Umbilical cord (tissue), 2 donors: ENCODE measurements around the gene NACA2. TPM values are rescaled to one million over a fixed set of nuclear protein-coding genes. Genes with fewer than 3 reads are reported as not detected.
"Not testable (repeated sequence)": the region's sequence is repeated elsewhere in the genome, so short reads cannot be mapped to it uniquely, and the experiment has no call there.

Source experiments
- DNase-seq: peaks from one replicate; pipeline ENCODE4 v3.0.0-alpha.2; 2015; ENCODE audit warnings: low spot score
- total RNA-seq: library from RNA; depleted of rRNA; stranded (reverse); fragments of >200 nt; gene quantifications from one replicate; pipeline ENCODE4 v1.2.3, GENCODE V29; 2014; ENCODE audit warnings: low replicate concordance; ENCODE audit not compliant: insufficient read depth

NACA2 gene
- not detected for total RNA-seq

GRCh38 chr17:61591018-61591417, at the start of gene NACA2:
Gene NACA2 (minus strand): TSS chr17:61591219. CDS start chr17:61591180, 39 bp downstream.
- DNase-seq = no peak

DNA sequence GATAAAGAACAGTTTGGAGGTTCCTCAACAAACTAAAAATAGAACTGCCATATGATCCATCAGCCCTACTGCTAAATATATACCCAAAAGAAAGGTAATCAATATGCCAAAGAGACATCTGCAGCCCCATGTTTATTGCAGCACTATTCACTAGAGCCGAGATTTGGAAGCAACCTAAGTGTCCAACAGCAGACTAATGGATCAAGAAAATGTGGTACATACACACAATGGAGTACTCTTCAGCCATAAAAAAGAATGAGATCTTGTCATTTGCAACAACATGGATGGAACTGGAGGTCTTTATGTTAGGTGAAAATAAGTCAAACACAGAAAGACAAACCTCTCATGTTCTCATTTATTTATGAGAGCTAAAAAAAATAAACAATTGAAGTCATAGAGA, 48.8 kb upstream of the NACA2 start:
- DNase-seq = no peak

DNA sequence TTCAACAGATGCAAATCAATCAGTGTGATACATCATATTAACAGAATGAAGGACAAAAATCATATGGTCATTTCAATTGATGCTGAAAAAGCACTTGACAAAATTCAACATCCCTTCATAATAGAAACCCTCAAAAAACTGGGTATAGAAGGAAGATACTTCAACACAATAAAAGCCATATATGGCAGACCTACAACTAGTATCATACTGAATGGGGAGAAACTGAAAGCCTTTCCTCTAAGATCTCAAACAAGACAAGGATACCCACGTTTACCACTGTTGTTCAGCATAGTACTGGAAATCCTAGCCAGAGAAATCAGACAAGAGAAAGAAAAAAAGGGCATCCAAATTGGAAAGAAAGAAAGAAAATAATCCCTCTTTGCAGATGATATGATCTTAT, 47.1 kb upstream of the NACA2 start:
- DNase-seq = no peak

GRCh38 chr17:61635913-61636432, 45.0 kb upstream of the NACA2 start:
- peak; percentile 28 for DNase-seq

DNA sequence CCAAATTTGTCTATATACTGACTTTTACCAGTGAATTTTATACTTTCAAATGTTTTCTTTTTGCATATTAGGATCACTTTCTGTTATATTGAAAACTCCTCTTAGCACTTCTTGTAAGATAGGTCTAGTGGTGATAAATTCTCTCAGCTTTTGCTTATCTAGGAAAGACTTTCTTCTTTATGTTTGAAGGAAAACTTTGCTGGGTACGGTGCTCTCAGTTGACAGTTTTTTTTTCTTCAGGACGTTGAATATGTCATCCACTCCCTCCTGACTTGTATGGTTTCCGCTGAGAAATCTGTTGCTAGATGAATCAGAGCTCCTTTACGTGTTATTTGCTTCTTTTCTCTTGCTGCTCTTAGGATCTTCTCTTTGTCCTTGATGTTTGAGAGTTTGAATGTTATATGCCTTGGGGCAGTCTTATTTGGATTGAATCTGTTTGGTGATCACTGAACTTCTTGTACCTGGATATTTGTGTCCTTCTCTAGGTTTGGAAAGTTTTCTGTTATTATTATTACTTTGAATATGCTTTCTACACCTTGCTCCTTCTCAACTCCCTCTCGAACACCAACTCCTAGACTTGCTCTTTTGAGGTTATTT, 44.0 kb upstream of the NACA2 start:
- DNase-seq = no peak

- no peak for DNase-seq
These were observed 43.1 kb upstream of the NACA2 start for GRCh38 chr17:61634011-61634539.

DNA sequence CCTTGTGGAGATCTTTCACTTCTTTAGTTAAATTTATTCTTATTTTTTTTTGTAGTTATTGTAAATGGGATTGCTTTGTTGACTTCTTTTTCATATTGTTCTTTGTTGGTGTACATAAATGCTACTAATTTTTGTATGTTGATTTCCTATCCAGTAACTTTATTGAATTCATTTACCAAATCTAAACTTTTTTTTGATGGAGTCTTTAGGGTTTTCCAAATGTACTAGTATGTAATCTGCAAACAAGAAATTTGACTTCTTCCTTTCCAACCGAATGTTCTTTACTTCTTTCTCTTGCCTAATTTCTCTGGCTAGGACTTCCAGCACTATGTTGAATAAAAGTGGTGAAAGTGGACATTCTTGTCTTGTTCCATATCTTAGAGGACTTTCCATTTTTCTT, 41.8 kb upstream of the NACA2 start:
- DNase-seq = no peak

GRCh38 chr17:61631800-61632199, 40.8 kb upstream of the NACA2 start:
- no peak for DNase-seq

GRCh38 chr17:61628158-61628557, 37.1 kb upstream of the NACA2 start:
- DNase-seq = not testable (repeated sequence)

DNA sequence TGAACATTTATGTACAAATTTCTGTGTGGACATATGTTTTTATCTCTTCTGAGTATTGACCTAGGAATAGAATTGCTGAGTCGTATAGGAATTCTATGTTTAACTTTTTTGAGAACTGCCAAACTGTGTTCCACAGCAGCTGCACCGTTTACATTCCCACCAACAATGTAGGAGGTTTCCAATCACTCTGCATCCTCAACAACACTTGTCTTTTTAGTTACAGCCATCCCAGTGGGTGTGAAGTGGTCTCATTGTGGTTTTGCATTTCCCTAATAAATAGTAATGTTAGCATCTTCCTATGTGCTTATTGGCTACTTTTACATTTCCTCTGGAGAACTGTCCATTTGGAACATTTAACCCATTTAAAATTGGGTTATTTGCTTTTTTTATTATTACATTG, 36.6 kb upstream of the NACA2 start:
- DNase-seq = no peak

GRCh38 chr17:61627125-61627524, 36.1 kb upstream of the NACA2 start:
- no peak for DNase-seq

DNA sequence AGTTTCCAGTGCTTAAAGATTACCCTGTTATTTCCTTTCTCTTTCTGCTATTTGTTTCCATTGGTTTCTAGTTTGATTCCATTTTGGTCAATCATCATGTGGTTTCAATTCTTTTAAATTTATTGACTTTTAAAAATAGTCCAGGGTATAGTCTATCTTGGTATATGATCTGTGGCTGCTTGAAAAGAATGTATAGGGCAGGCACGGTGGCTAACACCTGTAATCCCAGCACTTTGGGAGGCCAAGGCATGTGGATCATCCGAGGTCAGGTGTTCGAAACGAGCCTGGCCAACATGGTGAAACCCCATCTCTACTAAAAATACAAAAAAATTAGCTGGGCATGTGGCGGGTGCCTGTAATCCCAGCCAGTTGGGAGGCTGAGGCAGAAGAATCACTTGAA, 34.5 kb upstream of the NACA2 start:
- no peak for DNase-seq

GRCh38 chr17:61624951-61625350, 33.9 kb upstream of the NACA2 start:
- DNase-seq = no peak

GRCh38 chr17:61621317-61621716, 30.3 kb upstream of the NACA2 start:
- DNase-seq = no peak

GRCh38 chr17:61619953-61620352, 28.9 kb upstream of the NACA2 start:
- no peak for DNase-seq

- DNase-seq = no peak
These were observed 28.5 kb upstream of the NACA2 start for GRCh38 chr17:61619493-61619892.

DNA sequence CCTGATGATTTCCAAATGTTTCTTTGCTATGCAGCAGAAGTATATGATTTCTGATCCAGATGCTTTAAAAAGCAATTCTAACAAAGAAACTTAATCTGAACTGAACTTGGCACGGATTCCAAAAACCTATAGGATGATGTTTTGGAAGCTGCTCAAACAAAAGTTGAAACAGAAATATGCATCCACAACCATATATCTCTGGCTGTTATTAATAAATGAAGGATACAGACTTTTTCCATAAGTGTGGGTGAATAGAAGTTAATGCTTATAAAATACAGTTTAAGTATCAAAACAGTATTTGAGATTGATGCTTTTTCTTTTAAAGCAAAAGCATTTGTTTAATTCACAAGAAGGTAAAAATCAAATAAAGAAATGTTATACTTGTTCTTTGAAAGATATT, 27.9 kb upstream of the NACA2 start:
- no peak for DNase-seq

- peak; percentile 75 for DNase-seq
These were observed 26.3 kb upstream of the NACA2 start for GRCh38 chr17:61617330-61617729.

DNA sequence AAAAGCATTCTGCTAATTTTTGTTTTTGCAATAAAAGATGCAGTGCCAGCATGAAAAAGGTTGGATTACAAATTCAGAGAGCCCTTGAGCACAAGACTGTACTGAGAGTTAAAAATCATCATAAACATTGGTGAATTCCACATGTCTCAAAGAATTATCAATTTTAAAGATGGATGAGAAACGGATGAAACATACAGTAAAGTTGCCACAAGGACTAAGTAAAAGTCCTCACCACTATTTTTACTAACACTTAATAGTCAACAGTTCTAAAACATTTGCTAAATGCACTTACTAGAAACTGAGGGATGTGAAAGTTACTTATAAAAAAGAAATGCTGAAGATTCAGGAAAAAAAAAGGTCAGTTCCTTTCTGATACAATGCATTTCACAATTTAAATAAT, 25.8 kb upstream of the NACA2 start:
- no peak for DNase-seq

- no peak for DNase-seq
These were observed 23.2 kb upstream of the NACA2 start for GRCh38 chr17:61614219-61614618.

GRCh38 chr17:61611323-61611722, 20.3 kb upstream of the NACA2 start:
- no peak for DNase-seq

DNA sequence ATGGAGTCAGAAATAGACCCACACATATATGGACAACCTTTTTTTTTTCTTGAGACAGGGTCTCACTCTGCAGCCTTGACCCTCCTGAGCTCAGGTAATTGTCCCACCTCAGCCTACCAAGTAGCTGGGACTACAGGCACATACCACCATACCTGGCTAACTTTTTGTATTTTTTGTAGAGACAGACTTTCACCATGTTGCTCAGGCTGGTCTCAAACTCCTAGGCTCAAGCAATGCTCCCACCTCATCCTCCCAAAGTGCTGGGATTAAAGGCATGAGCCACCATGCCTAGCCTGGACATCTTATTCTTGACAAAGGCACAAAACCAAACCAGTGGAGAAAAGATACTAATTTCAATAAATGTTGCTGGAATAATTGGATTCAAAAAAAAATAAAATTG, 14.7 kb upstream of the NACA2 start:
- no peak for DNase-seq

- DNase-seq = no peak
These were observed 10.3 kb upstream of the NACA2 start for GRCh38 chr17:61601297-61601696.

DNA sequence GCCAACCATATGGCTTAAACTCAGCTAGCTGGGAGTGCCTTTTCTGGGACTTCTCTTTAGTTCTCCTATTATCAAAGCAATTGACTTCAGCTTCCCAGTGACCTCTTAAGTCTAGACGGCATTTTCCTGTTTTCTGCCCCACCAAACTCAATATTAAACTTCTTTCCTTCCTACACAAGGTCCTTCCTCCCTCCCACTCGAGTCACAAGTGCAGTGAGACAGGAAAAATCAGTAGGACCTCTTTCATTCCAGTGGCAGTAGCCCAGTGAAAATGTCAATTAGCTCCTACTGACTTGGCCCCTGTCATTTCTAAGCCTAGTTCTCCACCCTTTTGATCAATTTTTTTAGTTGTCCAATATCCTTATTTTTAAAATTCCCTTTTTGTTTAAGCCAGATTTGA, 9.6 kb upstream of the NACA2 start:
- no peak for DNase-seq
